ENCODE measurements around the gene ANO8. TPM values are rescaled to one million over a fixed set of nuclear protein-coding genes. Genes with fewer than 3 reads are reported as not detected.

The ANO8 gene
- total and polyA plus RNA-seq, 3 experiments from 2014 or later = 0.43 to 5.1 (median 4.1) TPM

GRCh38 chr19:17307876-17308377 is 26.7 kb downstream of the ANO8 start:
- Histone ChIP-seq H3K27ac (ENCODE audit: low read depth, low read length) (no peak overlapping the region), H3K4me3 (ENCODE audit: low read length) (no peak overlapping the region), H3K9me3 (ENCODE audit: low read length) (no peaks in the 10 kb centered on the region), H3K36me3 (ENCODE audit: insufficient read depth, low read length) (no peaks in the 10 kb centered on the region), H3K27me3 (ENCODE audit: insufficient read depth, low read length, poor library complexity, severe bottlenecking) (no peaks in the 10 kb centered on the region), H3K4me1 (ENCODE audit: insufficient read depth, low read length) (peaks cover 34% of the 10 kb centered on the region)
- ChIA-PET CTCF (interaction anchor here (1.6 to 1.8 kb wide), 3 partner anchors 19 to 38 kb away, joined by 4 to 6 read pairs (median 5); no protein-coding TSS in a partner anchor), POLR2A (interaction anchor here (0.6 to 1.7 kb wide), 2 partner anchors 10 to 18 kb away, joined by 3 to 5 read pairs; no protein-coding TSS in a partner anchor)
- H3K9me3 Mint-ChIP-seq = no peaks in the 10 kb centered on the region
- H3K4me1 Mint-ChIP-seq = peaks cover 47 to 68% (median 58%) of the 10 kb centered on the region in 3 donors
- peak overlapping the region; percentile 39 to 86 (median 61) for H3K4me3 Mint-ChIP-seq
- peaks cover 0 to 22% (median 0%) of the 10 kb centered on the region in 3 donors for H3K36me3 Mint-ChIP-seq
- no peak for DNase-seq
- H3K27ac Mint-ChIP-seq = peak overlapping the region in 3 of 8 donors; percentile 5 to 88 (median 72)
- H3K27me3 Mint-ChIP-seq = peaks cover 0 to 2% of the 10 kb centered on the region in 2 donors

DNA sequence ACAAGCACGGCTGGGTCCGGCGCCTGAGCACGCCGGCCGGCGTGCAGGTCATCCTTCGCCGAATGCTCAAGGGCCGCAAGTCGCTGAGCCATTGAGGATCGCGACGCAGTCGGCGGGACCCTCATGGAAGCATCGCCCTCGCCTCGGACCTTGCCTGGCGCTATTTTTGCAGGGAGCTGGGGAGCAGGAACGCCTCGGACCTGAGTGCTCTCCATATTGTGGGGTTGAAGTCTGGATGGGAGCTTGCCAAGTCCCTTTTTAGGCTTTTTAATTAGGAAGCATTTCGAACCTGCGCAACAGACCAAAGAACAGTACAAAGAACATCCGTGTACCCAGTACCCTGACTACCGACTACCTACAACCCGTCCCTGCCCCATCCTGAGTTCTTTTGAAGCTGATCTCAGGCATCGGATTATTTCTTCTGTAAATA is 28.4 kb downstream of the ANO8 start:
- H3K4me3 ChIP-seq (ENCODE audit: low read length) = peak overlapping the region; percentile 92
- H3K27ac Mint-ChIP-seq = peak overlapping the region in 6 of 8 donors; percentile 72 to 99 (median 84)
- H3K4me1 Mint-ChIP-seq = peaks cover 48 to 70% (median 60%) of the 10 kb centered on the region in 3 donors
- H3K27me3 ChIP-seq (ENCODE audit: insufficient read depth, low read length, poor library complexity, severe bottlenecking) = no peaks in the 10 kb centered on the region
- DNase-seq = no peak
- ChIA-PET CTCF (interaction anchor here (0.7 to 1.7 kb wide), 3 partner anchors 22 to 71 kb away, joined by 3 to 6 read pairs (median 3); partner anchors contain the start of gene ANO8), POLR2A (interaction anchor here (0.8 kb wide), 1 partner anchor 29 kb away, joined by 3 read pairs; the partner anchor contains the start of gene ANO8)
- H3K27ac ChIP-seq (ENCODE audit: low read depth, low read length) = peak overlapping the region; percentile 79
- H3K4me1 ChIP-seq (ENCODE audit: insufficient read depth, low read length) = peaks cover 42% of the 10 kb centered on the region
- H3K27me3 Mint-ChIP-seq = peaks cover 0 to 2% of the 10 kb centered on the region in 2 donors
- H3K4me3 Mint-ChIP-seq = peak overlapping the region; percentile 87 to 100 (median 90)
- H3K9me3 Mint-ChIP-seq = no peaks in the 10 kb centered on the region
- H3K36me3 Mint-ChIP-seq = peaks cover 0 to 13% (median 0%) of the 10 kb centered on the region in 3 donors
- H3K36me3 ChIP-seq (ENCODE audit: insufficient read depth, low read length) = no peaks in the 10 kb centered on the region
- no peaks in the 10 kb centered on the region for H3K9me3 ChIP-seq (ENCODE audit: low read length)

DNA sequence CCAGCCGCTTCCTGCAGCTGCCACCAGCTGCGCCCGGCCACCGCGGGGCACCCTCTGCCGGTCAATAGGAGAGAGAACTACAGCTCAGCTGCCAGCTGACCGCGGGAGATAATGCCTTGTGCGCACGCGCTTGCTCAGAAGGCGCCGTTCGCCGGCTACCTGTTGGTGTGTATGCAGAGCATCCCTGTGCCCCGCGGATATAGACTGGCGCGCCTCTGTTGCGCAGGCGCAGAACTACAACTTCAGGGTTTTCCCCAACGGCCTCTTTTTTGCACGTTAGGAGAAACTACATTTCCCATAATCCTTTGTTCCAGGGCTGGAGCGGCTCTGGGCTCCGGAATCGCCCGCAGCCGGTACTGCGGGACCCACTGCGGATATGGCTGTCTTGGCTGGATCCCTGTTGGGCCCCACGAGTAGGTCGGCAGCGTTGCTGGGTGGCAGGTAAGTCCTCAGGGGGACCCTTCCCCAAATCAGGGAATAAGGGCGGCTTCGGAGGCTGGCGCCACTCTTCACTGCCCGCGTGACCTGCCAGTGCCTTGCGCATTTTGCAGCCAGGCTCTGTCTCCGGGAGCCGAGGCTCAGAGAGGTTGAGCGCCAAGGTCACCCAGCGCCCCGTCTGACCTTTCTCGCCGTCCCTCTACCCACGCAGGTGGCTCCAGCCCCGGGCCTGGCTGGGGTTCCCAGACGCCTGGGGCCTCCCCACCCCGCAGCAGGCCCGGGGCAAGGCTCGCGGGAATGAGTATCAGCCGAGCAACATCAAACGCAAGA is 29.0 kb downstream of the ANO8 start, which contains the start of gene MRPL34:
Gene MRPL34, plus strand, starts transcription at position 356 of the 768 bp plus-strand sequence. Its CDS starts 21 bp downstream, at position 377.
- Mint-ChIP-seq H3K4me3 (peak within 1 kb of the TSS; percentile 87 to 100 (median 90)), H3K4me1 (peaks cover 45 to 67% (median 57%) of the 10 kb centered on the region in 3 donors), H3K27me3 (peaks cover 0 to 2% of the 10 kb centered on the region in 2 donors), H3K27ac (peak within 1 kb of the TSS; percentile 79 to 99 (median 90)), H3K36me3 (peaks cover 0 to 12% (median 0%) of the 10 kb centered on the region in 3 donors), H3K9me3 (no peaks in the 10 kb centered on the region)
- CTCF ChIA-PET = interaction anchor here (0.6 to 1.8 kb wide), 15 partner anchors 9 to 86 kb away, joined by 3 to 11 read pairs (median 4); partner anchors contain the start of genes BABAM1 and OCEL1
- no peaks in the 10 kb centered on the region for H3K9me3 ChIP-seq (ENCODE audit: low read length)
- peak; percentile 88 to 98 (median 94) for DNase-seq
- POLR2A ChIA-PET = interaction anchor here (0.7 to 1.3 kb wide), 4 partner anchors 13 to 162 kb away, joined by 4 to 13 read pairs (median 6); partner anchors contain the start of gene ANO8
- H3K36me3 ChIP-seq (ENCODE audit: insufficient read depth, low read length) = no peaks in the 10 kb centered on the region
- H3K27me3 ChIP-seq (ENCODE audit: insufficient read depth, low read length, poor library complexity, severe bottlenecking) = no peaks in the 10 kb centered on the region
- peak within 1 kb of the TSS; percentile 92 for H3K4me3 ChIP-seq (ENCODE audit: low read length)
- H3K27ac ChIP-seq (ENCODE audit: low read depth, low read length) = peak within 1 kb of the TSS; percentile 79
- H3K4me1 ChIP-seq (ENCODE audit: insufficient read depth, low read length) = peaks cover 41% of the 10 kb centered on the region

DNA sequence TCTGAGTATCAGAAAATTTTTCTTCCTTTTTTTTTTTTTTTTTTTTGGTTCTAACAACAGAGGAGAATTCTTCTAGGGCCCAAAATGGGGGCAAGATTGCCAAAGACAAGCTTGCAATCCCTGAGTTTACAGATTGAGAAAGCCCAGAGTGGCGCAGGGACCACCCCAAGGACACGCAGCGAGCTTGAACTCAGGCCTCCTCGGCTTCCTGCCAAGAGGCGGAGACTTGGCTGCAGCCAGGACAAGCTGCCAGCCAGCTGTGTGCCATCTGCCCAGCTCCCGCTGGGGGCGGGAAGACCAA is 29.5 kb downstream of the ANO8 start:
- POLR2A ChIA-PET = interaction anchor here (0.7 to 1.3 kb wide), 4 partner anchors 12 to 162 kb away, joined by 4 to 13 read pairs (median 6); partner anchors contain the start of gene ANO8
- peaks cover 0 to 2% of the 10 kb centered on the region in 2 donors for H3K27me3 Mint-ChIP-seq
- no peaks in the 10 kb centered on the region for H3K9me3 Mint-ChIP-seq
- peaks cover 35% of the 10 kb centered on the region for H3K4me1 ChIP-seq (ENCODE audit: insufficient read depth, low read length)
- peaks cover 0 to 11% (median 0%) of the 10 kb centered on the region in 3 donors for H3K36me3 Mint-ChIP-seq
- CTCF ChIA-PET = interaction anchor here (0.6 to 1.8 kb wide), 14 partner anchors 8 to 87 kb away, joined by 3 to 11 read pairs (median 4); partner anchors contain the start of genes BABAM1 and OCEL1
- H3K4me1 Mint-ChIP-seq = peaks cover 40 to 61% (median 51%) of the 10 kb centered on the region in 3 donors
- peak overlapping the region; percentile 22 to 99 (median 84) for H3K27ac Mint-ChIP-seq
- H3K36me3 ChIP-seq (ENCODE audit: insufficient read depth, low read length) = no peaks in the 10 kb centered on the region
- peak overlapping the region; percentile 87 to 100 (median 90) for H3K4me3 Mint-ChIP-seq
- peak overlapping the region; percentile 43 for H3K27ac ChIP-seq (ENCODE audit: low read depth, low read length)
- no peaks in the 10 kb centered on the region for H3K27me3 ChIP-seq (ENCODE audit: insufficient read depth, low read length, poor library complexity, severe bottlenecking)
- no peaks in the 10 kb centered on the region for H3K9me3 ChIP-seq (ENCODE audit: low read length)
- DNase-seq = no peak
- peak overlapping the region; percentile 92 for H3K4me3 ChIP-seq (ENCODE audit: low read length)

DNA sequence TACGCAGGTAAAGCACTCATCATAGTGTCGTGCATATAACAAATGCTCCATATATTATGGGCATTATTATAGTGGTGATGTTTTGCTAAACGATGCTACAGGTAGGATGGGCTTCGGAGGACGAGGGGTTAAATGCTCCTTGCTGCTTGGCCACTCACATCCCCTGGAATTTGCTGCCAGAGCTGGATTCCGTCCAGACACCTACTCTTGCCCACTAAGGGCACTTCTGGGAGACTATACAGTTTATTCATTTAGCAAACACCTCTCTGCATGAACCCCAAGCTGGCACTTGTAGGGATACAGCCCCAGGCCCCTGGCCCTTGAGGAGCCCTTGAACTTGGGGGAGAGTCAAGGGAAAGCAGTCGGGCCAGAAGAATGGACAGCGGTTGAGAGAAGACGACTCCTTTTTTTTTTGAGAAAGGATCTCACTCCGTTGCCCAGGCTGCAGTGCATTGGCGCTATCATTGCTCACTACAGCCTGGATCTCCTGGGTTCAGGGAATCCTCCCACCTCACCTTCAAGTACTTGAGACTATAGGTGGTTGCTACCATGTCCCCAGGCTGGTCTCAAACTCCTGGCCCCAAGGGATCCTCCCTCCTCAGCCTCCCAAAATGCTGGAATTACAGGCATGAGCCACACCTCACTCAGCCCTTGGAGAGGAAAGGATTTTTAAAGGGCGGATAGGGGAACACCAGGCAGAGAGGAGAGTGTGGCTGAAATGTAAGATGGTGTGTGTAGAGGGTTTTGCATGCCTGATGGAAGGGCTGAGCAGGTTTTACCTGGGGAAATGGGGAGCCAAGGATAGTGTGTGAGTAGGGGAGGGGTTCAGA is 30.1 kb downstream of the ANO8 start:
- Histone ChIP-seq H3K27ac (ENCODE audit: low read depth, low read length) (peak overlapping the region; percentile 43), H3K9me3 (ENCODE audit: low read length) (no peaks in the 10 kb centered on the region), H3K27me3 (ENCODE audit: insufficient read depth, low read length, poor library complexity, severe bottlenecking) (no peaks in the 10 kb centered on the region), H3K36me3 (ENCODE audit: insufficient read depth, low read length) (no peaks in the 10 kb centered on the region), H3K4me1 (ENCODE audit: insufficient read depth, low read length) (peaks cover 31% of the 10 kb centered on the region), H3K4me3 (ENCODE audit: low read length) (peak overlapping the region; percentile 92)
- Mint-ChIP-seq H3K9me3 (no peaks in the 10 kb centered on the region), H3K4me3 (peak overlapping the region; percentile 75 to 100 (median 89)), H3K27ac (peak overlapping the region; percentile 23 to 99 (median 84)), H3K4me1 (peaks cover 38 to 57% (median 48%) of the 10 kb centered on the region in 3 donors), H3K36me3 (peaks cover 0 to 8% (median 0%) of the 10 kb centered on the region in 3 donors), H3K27me3 (peaks cover 0 to 2% of the 10 kb centered on the region in 2 donors)
- POLR2A ChIA-PET = interaction anchor here (0.7 to 1.3 kb wide), 4 partner anchors 12 to 163 kb away, joined by 4 to 13 read pairs (median 6); partner anchors contain the start of gene ANO8
- no peak for DNase-seq
- CTCF ChIA-PET = interaction anchor here (0.6 to 1.8 kb wide), 18 partner anchors 8 to 188 kb away, joined by 3 to 11 read pairs (median 4); partner anchors contain the start of genes BABAM1 and OCEL1

DNA sequence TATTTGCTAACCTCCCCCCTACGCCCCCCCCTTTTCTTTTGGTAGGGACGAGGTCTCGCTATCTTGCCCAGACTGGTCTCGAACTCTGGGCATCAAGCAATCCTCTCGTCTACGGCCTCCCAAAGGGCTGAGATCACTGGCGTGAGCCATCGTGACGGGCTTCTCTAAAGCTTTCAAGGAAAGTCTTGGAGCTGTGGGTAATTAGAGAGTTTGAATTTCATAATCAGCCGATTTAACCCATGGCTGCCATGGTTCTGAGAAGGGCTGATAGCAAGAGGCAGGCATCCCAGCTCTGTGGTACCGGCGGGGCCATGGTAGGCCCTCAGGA is 30.8 kb downstream of the ANO8 start:
- DNase-seq = no peak
- Mint-ChIP-seq H3K27ac (peak overlapping the region in 5 of 8 donors; percentile 23 to 90 (median 81)), H3K36me3 (peaks cover 0 to 4% (median 0%) of the 10 kb centered on the region in 3 donors), H3K4me1 (peaks cover 33 to 50% (median 42%) of the 10 kb centered on the region in 3 donors), H3K27me3 (no peaks in the 10 kb centered on the region), H3K4me3 (peak overlapping the region; percentile 74 to 100 (median 75)), H3K9me3 (no peaks in the 10 kb centered on the region)
- POLR2A ChIA-PET = interaction anchor here (0.9 kb wide), 1 partner anchor 11 kb away, joined by 3 read pairs; no protein-coding TSS in a partner anchor
- Histone ChIP-seq H3K27me3 (ENCODE audit: insufficient read depth, low read length, poor library complexity, severe bottlenecking) (no peaks in the 10 kb centered on the region), H3K36me3 (ENCODE audit: insufficient read depth, low read length) (no peaks in the 10 kb centered on the region), H3K4me3 (ENCODE audit: low read length) (peak overlapping the region; percentile 66), H3K27ac (ENCODE audit: low read depth, low read length) (peak overlapping the region; percentile 53), H3K4me1 (ENCODE audit: insufficient read depth, low read length) (peaks cover 30% of the 10 kb centered on the region), H3K9me3 (ENCODE audit: low read length) (no peaks in the 10 kb centered on the region)
- CTCF ChIA-PET = interaction anchor here (0.6 to 1.8 kb wide), 7 partner anchors 9 to 192 kb away, joined by 3 to 8 read pairs (median 3); no protein-coding TSS in a partner anchor

Measured in CD8-positive, alpha-beta memory T cell (primary cell).